GOT3 (cell line): ENCODE measurements around the gene FTO.

Experiments
- DNase-seq: peaks from one replicate; lab custom pipeline; 2025; ENCODE audit warnings: mixed read lengths; lab: John Stamatoyannopoulos, UW

The FTO gene

DNA sequence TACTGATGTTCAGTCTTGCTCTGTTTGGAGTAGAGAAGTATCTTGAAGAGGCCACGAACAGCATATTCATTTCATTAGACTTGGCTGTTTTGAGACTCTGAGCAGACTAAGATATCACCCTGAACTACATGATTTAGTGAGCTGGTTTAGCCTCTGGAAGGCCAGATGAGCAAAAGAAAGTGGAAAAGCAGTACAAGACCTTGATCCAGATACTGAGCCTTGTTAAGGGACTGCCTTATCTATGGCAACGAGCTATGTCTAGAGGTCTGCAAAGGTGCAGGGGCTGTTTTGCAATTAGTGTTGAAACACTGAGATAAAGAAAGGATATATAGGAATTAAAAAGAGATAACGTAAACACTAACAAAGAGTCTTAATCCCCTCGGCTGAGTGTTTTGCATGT is 351.2 kb downstream of the FTO start:
- no peak for DNase-seq

DNA sequence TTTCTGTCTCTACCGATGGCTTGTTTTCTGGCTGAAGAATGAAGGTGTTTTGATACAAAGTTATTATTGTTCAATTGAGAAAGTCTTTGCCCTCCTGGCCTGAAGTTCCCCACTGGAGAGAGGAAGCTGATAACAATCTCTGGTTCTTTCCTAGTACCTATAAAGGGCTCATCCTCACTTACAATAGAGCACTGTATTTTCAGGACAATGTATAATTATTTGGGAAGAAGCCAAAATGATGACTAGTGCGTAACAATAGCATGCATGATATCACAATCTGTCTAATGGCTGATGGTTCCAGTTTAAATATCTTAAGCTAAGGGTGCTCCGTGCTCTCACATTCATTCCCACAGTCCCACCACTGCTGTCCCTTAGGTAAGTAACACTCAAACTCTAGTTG is 351.9 kb downstream of the FTO start:
- no peak for DNase-seq

DNA sequence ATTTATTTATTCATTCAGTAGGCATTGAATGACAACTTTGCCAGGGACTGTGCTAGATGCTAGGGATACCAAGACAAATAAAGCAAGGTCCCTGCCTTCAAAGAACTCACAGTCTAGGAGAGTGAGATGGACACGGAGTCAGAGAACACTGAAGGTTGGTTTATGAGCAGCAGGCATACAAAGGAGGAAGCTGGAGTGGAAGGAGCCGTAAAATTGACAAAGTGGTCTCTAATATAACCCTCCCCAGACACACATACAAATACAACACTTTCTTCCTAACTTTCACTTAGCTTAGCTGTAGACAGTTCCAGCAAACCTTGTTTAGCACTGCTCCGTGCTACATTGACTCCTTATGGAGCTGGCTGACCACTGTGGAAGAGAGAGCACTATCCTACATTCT is 353.0 kb downstream of the FTO start:
- no peak for DNase-seq

DNA sequence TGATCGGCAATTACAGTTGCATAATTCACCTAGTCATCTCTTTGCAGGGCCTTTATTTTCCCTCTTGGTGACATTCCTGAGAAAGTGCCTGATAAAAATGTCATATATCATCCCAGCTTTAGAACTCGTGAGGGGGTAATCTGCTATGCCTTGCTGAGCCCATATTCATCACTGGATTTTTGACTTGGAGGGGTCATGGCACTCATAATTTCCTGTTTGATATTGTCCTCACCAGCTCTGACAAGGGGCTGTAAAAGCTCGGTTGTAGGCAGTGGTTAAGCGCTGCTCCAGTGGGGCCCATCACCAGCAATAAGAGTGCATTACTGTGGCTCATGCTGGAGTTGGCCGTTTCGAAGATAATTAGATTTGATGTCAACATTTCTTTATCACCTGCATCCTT is 355.4 kb downstream of the FTO start:
- DNase-seq, result no peak

DNA sequence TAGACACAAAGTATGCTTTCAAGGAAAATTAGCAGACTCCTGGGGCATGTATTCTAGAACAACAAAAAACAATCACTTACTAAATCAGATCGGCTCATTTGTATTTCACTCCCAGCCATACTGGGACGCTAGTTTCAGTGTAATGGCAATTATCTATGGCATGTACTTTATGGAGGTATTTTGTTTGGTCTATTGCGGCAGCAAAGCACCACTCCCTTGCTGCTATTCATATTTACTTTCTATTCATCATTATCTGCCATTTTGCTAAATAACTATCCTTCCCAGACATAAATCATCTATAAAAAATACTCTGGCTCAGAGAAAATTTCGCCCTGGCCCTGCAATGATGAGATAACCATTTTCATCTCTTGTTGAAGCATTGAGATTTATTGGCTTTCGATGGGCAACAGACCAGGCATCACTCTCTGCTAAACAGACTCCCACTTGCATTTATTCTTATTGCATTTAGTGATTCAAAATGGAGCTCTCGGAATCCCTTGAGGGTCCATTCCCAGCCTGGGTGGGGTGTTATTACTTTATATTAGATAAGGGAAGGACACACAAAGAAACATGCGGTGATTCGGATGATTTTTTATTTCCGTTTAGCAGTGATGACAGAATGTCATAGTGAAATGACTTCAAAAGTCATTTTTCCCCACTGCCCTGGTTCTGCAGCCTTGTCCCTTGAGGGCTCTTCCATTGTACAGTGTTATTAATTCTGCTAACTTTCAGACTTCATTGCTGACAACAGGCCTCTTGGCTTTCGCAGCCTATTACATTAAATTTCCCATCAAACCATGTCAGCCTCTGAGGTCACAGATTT is 356.9 kb downstream of the FTO start:
- DNase-seq, result no peak

DNA sequence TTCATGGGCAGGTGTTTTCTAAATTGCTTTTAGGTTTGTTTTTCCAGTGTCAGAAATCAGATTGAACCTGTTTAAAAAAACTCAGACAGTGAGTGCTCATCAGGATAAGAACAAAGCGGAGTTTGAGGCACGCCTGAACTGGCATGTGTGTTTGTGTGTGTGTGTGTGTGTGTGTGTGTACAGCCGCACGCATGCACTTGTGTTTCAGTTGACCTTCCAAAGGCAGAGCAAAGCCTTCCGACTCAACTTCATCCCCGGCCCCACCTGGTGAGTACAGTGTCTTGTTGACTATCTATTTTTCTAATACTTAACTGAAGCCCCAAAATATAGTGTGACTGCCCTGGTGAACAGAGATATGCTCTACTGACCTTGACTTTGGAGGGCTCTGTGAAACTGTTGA is 357.5 kb downstream of the FTO start:
- no peak for DNase-seq

DNA sequence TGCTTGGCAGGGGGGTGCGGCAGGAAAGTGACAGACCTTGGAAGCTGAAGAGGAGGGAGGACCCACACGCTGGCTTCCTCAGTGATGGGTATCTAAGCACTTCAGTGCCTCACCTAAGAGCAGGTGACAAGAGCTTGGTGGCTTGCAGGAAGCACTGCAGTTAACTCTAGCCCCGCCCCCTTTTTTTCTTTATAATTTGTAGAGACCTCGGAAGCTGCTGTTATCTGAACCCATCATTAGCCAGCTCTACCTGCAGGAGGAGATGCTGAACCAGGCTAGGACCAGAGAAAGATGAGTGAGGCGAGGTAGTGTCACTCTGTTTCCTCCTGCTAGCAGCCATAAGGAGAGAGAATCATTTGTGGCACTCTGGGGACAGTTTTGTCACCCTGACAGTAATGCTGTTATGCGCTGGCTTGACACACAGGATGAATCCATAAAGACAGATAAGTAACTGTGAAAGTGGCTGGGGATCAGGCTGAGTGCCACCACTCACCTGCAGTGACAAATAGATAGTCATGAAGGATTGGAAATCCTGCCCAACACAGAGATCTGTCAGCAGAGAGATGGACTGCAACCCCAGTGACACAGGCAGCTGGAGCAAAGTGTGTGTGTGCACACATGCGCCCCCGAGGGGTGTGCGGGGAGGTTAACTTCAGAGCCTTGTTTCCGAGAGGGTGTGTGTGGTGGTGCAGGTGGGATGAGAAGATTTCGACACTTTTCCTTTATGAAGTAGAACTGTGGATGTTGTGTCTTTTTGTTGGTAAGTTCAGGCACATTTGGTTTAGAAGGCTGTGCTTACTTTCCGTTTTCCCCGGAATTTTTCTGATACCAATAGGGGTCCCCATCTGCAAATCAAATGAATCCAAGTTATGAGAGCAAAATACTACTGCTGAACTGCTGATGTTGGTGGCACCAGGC is 358.7 kb downstream of the FTO start:
- no peak for DNase-seq

DNA sequence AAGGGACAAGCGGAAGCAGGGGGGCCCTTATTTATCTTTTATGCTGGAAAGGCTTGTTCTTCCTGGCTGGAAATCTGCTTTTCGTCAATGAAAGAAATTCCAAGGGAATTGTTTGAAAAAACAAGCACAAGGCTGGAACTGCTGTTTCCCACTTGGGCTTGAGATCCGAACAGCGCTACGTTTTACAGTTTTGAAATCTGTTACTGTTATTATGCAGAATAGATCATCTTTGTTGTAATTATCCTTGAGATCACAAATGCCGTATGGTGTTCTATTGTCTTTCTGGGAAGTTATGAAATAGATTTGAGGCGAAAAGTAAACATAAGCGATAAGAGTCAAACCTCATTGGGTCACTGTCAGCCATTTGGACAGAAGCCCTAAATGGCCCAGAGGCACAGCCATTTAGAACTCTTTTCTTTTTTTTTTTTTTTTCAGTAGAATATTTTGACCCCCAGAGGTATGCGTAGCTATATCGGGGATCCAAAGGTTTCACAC is 359.4 kb downstream of the FTO start:
- DNase-seq, result no peak

DNA sequence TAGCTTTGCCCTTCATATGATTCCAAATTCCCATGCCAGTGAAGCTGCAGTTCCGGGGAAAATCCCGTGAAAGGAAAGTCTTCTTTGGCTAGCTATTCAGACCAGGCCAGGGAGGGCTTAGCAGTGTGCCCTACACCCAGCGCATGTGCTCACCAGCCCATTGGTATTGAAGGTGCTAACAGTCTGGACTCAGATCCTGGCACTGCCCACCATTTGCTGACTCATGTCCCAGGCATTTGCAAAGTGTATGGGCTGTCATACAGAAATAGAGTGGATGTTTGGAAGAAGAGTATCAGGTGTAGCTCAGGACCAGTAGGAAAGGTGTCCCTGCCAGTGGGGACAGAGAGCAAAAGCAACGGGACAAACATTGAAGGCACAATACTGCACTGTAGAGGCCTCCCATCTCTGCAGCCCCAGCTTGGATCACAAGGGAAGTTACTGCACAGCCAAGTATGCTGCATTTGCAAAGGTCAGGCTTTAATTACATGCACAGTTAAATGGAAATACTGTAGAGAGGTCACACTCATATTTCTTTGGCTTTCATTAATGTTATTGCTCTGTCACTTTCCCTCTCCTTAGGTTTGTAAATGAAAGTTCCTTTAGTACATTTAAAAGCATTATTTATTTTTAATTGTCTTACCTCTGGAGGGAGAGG is 362.6 kb downstream of the FTO start:
- no peak for DNase-seq

DNA sequence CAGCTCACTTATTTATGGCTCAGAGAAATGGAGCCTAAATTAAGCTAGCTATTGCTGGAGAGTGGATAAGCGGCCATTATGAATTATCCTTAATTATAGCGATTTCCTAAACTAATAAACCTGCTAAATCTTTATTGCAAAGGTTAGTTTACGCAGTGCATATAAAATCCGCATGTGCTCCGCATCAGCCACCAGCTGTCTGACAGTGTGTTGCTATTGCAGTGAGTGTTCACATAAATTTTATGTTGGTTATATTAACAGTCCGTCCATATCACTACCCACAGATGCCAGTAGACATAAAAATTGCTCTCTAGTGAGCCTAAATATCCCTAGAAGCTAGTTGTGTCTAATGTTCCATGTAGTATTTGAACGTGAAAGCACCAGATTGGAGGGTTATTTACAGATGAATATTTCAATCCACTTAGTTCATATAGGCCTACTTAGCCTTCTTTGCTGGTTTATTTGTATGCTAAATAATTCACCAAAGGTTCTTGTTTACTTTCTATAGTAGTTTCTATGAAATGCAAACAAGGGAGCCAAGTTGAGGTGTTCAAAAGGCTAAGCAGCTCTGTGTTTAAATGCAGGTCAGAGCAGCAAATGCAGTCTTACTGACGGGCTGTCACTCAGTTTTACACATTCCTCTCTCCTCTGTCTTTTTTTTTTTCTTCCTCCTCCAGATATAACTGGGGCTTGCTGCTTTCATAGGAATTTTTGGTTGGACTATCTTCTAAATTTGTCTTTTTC is 363.5 kb downstream of the FTO start:
- no peak for DNase-seq

DNA sequence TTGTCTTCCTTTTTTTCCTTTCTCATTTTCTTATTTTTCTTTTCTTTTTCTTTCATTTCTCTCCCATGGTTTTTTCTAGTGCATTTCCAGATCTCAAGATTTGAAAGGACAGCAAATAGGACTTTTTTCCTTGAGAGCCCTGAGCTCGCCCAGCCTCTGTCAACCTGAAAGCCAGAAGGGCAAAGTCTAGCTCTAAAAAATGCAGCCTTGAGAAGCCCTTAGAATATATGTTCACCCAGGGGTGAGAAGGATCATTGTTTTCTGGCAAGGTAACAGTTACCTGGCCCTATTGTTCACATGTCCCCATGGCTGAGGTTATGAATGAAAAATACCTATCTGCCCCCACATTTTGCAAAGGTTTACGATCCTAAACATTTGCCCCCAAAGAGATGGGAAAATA is 364.3 kb downstream of the FTO start:
- DNase-seq, result no peak

DNA sequence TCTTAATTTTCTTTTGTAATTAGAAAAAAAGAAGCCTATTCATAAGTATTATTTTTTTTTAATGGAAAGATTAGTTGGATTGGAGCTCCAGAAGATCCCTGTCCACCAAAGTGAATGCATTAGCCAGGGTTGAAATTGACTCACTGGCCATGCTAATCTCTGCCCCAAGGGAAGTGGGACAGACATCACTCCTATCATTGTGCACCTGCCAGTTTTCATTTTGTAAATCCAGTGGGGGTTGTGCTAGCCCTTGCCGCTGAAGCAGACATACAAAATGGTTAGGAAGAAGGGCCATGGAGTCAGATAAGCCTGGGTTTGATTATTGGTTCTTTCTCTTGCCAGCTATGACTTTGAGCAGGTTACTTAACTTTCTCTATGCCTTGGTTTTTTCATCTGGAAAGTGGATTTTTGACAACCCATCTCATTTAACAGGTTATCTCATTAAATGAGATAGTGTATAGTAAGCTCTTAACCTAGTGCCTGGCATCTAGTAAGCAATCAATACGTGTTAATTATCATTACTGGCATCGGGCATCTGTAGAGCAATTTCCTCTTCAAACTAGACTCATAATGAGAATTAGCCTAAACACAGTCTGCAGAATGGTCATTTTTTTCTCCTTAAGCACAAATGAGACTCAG is 365.8 kb downstream of the FTO start:
- no peak for DNase-seq

DNA sequence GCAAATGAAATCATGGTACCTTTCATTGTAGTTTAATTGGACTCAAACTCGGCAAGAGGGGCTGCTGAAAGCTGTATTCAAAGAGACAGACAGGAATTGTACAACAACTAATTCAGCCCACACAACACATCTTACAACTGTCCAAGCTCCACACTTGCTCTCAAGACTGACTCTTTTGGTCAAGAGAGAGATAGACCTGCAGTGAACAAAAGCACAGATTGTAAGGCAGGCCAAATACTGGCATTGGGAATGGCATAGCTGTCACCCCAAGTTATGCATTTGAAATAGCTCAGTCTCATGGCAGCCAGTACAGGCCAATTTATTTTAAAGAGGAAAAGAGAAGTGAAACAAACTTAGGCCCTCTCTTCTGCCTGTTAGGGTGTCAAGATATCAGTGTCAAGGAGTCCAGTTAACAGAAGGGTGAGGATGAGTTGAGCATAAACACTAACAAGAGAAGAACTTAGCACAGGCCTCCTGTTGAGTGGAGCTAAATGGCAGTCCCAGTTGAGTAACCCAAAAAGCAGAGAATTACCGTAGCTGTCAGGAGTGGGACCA is 366.9 kb downstream of the FTO start:
- DNase-seq, result no peak

DNA sequence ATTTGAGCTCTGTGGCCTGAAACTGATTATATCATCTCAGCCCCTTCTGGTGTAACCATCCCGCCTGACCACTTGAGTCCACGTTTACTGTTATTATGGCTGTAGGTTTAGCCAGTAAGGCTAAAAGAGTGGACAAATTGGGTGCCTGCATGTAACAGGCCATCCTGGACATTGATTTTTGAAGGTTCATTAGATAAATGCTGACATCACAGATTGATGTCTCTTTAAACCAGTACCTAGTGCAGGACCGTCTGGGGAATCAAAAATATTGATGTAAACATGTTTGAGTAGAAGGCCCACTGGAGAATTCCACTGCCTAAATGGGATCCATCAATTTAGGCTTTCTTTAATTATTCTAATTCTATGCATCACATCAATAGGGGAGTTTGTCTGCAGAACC is 367.6 kb downstream of the FTO start:
- DNase-seq, result no peak

DNA sequence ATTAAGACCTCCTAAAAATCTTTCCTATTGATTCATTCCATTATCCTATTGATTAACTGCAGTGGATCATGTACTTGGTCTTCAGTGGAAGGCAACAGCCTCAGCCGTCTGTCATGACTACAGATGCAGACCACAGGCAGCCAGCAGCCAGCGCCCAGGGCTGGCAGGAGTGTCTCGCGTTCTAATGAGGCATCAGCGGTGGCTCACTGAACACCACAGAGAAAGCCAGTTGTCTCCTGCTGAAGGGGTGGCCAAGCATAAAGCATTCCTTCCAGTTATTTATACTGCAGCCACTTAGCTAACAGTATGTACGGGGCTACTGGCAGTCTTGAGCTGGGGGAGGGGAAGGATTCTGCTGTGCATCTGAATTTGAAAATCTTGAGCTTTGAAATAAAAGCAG is 368.3 kb downstream of the FTO start:
- no peak for DNase-seq

DNA sequence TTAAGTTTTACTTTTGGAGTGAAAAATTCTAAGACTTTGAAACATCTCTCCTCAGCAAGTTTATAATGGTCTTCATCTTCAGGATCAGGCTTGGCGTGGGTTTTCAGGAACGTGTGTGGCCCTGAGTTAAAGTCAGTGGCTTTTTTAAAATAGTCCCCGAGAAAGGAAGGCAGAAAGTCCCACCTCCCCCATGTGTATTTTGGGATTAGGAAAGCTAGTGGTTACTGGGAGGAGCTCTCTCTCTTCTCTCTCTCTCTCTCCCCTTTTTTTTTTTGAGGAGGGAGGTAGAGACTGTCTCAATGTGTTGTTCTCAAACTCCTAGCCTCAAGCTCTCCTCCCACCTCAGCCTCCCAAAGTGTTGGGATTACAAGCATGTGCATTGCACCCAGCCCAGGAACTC is 369.4 kb downstream of the FTO start:
- DNase-seq, result no peak

DNA sequence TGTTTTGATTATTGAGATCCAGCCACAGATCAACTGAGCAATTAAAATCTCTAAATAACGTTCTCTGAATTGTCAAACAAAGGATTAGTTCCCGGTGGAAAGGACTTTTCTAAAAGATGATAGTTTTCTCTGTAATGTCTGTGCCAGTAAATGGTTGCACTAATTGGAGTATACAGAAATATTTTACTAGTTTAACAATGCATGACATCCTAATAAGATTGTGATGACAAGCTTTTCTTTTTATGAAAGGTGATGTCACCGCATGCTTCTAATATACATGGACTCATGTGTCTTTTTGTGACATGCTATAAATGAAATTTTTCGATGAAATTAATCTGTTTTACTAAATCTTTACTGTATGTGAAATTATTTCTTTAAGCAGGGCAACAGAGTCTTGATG is 371.5 kb downstream of the FTO start:
- no peak for DNase-seq

DNA sequence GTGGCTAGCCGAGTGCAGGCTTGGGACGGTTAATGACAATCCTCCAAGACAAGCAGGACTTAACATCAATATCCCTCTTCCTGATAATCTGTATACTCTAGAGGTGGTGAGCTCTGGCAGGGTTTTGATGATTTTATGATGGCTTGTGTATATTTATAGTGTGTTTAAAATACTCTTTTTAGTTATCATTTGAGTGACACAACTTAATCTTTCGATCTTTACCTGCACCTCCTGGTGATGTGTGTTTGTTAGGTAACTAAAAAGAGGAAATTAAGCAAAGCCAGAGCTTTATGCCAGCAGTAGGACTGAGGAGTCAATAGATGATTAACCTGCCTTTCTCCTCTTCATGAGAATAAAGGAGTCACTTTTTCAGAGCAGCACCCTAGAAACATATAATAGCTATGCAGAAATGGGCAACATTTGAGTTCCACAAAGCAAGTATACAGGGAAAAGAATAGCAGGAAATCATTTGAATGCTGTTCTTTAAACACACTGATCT is 372.1 kb downstream of the FTO start:
- DNase-seq, result no peak

DNA sequence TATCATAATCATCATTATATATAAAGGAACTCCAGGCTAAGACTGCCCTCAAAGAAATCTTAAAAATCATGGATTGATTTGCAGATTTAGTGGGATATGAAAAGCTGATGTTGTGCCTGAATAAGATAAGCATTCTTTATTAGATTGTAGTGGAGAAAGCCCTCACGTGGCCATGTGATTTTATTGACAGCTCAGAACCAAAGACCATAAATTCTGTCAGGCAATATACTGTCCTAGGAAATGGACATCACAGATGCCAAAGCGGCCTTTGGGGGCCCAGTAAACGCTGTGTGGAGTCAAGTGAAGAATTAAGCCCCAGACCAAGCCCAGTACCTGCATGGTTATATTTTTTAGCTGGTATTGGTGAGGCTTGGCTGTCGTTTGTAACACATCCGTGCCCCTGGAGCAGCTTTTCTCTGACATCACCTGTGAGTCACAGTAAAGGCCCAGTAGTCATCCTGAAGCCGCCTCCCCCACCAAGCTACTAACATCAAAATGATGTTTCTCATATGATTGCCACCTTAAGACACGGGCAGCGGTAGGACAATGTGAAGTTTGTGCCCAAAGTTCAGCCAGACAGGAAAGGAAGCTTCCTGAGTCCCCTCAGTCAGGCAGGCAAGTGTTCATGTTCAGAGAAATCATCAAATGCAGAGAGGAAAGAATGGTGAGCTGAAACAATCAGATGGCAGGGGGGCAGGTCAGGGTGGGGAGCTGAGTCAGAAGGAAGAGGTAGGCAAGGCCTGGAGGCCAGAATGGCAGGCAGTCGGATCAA is 373.3 kb downstream of the FTO start:
- DNase-seq, result no peak

DNA sequence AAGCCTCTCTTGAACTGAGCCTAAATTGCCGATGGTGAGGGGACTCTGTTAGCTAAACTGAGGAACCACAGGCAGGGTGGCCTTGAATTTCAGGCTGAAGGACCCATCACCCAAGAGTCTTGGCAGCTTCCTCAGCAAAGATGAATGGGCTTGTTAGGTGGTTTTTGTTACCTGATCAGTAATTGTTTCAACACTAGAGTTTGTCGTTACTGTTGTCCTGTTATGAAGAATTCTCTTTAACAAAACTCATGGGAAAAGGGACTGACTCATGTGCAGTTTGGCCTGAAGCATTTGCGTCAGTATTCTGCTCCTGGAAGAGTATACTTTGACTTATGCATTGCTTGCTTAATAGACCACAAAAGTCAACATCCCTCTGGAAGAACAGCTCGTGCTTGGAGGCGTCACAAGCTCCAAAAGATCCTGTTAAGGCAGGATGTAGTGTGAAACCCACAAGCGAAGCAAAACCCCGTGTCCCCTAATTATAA is 376.6 kb downstream of the FTO start:
- no peak for DNase-seq
